Measurements from ENCODE around the gene PRMT7.

The PRMT7 gene

GRCh38 chr16:68267612-68268405, 43.0 kb upstream of the PRMT7 start:
- TF ChIP-seq CTCF (IDR thresholded peaks at IDR 0.05; ENCODE audit: low read depth, low read length, missing control alignments) = no peak
- in situ Hi-C loops (cut with HindIII; ENCODE audit: low sequenced_read_pairs) = no loop called here
- no peak overlapping the region for H3K4me3 ChIP-seq (ENCODE audit: low read depth, low read length)
- DNase-seq (ENCODE audit: low read depth) = no peak

GRCh38 chr16:68269793-68270192, 41.0 kb upstream of the PRMT7 start:
- no peak for TF ChIP-seq CTCF (IDR thresholded peaks at IDR 0.05; ENCODE audit: low read depth, low read length, missing control alignments)
- in situ Hi-C loops (cut with HindIII; ENCODE audit: low sequenced_read_pairs) = no loop called here
- no peak overlapping the region for H3K4me3 ChIP-seq (ENCODE audit: low read depth, low read length)
- no peak for DNase-seq (ENCODE audit: low read depth)

GRCh38 chr16:68270353-68270752, 40.5 kb upstream of the PRMT7 start:
- H3K4me3 ChIP-seq (ENCODE audit: low read depth, low read length) = no peak overlapping the region
- in situ Hi-C loops (cut with HindIII; ENCODE audit: low sequenced_read_pairs) = no loop called here
- TF ChIP-seq CTCF (IDR thresholded peaks at IDR 0.05; ENCODE audit: low read depth, low read length, missing control alignments) = no peak
- DNase-seq (ENCODE audit: low read depth) = no peak

GRCh38 chr16:68272507-68273209, 38.2 kb upstream of the PRMT7 start:
- DNase-seq (ENCODE audit: low read depth) = no peak
- no peak overlapping the region for H3K4me3 ChIP-seq (ENCODE audit: low read depth, low read length)
- no peak for TF ChIP-seq CTCF (IDR thresholded peaks at IDR 0.05; ENCODE audit: low read depth, low read length, missing control alignments)
- in situ Hi-C loops (cut with HindIII; ENCODE audit: low sequenced_read_pairs) = no loop called here

- TF ChIP-seq CTCF (IDR thresholded peaks at IDR 0.05; ENCODE audit: low read depth, low read length, missing control alignments) = no peak
- DNase-seq (ENCODE audit: low read depth) = no peak
- in situ Hi-C loops (cut with HindIII; ENCODE audit: low sequenced_read_pairs) = no loop called here
- H3K4me3 ChIP-seq (ENCODE audit: low read depth, low read length) = no peak overlapping the region
Observed at GRCh38 chr16:68273459-68273858, 37.4 kb upstream of the PRMT7 start.

GRCh38 chr16:68273896-68274295, 36.9 kb upstream of the PRMT7 start:
- no peak for TF ChIP-seq CTCF (IDR thresholded peaks at IDR 0.05; ENCODE audit: low read depth, low read length, missing control alignments)
- no peak for DNase-seq (ENCODE audit: low read depth)
- in situ Hi-C loops (cut with HindIII; ENCODE audit: low sequenced_read_pairs) = no loop called here
- H3K4me3 ChIP-seq (ENCODE audit: low read depth, low read length) = no peak overlapping the region
